Neural crest cell (in vitro differentiated cells): ENCODE results near the gene PSD4. TPM values are rescaled to one million over a fixed set of nuclear protein-coding genes. Genes with fewer than 3 reads are reported as not detected.
A peak's percentile ranks its signal among the peaks of the same experiment; 100 is the strongest.

Experiments
- DNase-seq: peaks from one replicate; pipeline ENCODE4 v3.0.0; 2021; ENCODE audit warnings: low read depth, mixed read lengths, low spot score
- H3K27ac Mint-ChIP-seq: one replicate; pipeline ENCODE4 v1.8.0; 2021; ENCODE audit warnings: mild to moderate bottlenecking, mixed read lengths; ENCODE audit not compliant: unreplicated experiment
- H3K27me3 Mint-ChIP-seq: 2 replicates; pipeline ENCODE4 v1.8.0; 2021; ENCODE audit warnings: low read depth, mild to moderate bottlenecking, mixed read lengths
- H3K36me3 Mint-ChIP-seq: 2 replicates; pipeline ENCODE4 v1.8.0; 2021; ENCODE audit warnings: low read depth, mild to moderate bottlenecking, mixed read lengths
- H3K4me1 Mint-ChIP-seq: 2 replicates; pipeline ENCODE4 v1.8.0; 2021; ENCODE audit warnings: mixed read lengths
- H3K4me3 Mint-ChIP-seq: one replicate; pipeline ENCODE4 v1.8.0; 2021; ENCODE audit warnings: mild to moderate bottlenecking, mixed read lengths
- H3K9me3 Mint-ChIP-seq: 2 replicates; pipeline ENCODE4 v1.8.0; 2021; ENCODE audit warnings: mixed read lengths
- CTCF ChIP-seq: fragments of 200-600 bp; sonication (generic); conservative IDR thresholded peaks from 2 replicates; pipeline ENCODE4 v1.5.0; 2021; ENCODE audit warnings: antibody characterized with exemption, mild to moderate bottlenecking
- total RNA-seq: library from RNA; stranded (reverse); gene quantifications from 2 replicates; pipeline ENCODE4 v1.2.1, GENCODE V29; 2021

PSD4 gene
- total RNA-seq, 1 donor from 2014 or later, result 2.9 TPM

- no peak for TF ChIP-seq CTCF
- no peak overlapping the region for H3K4me3 Mint-ChIP-seq
- no peak for DNase-seq
- H3K27ac Mint-ChIP-seq, result no peak overlapping the region
- H3K36me3 Mint-ChIP-seq, result no peaks in the 10 kb centered on the region
- peaks cover 9% of the 10 kb centered on the region for H3K27me3 Mint-ChIP-seq
- no peaks in the 10 kb centered on the region for H3K9me3 Mint-ChIP-seq
- H3K4me1 Mint-ChIP-seq, result peaks cover 22% of the 10 kb centered on the region
These were observed 27.9 kb downstream of the PSD4 start for GRCh38 chr2:113201496-113202304.

DNA sequence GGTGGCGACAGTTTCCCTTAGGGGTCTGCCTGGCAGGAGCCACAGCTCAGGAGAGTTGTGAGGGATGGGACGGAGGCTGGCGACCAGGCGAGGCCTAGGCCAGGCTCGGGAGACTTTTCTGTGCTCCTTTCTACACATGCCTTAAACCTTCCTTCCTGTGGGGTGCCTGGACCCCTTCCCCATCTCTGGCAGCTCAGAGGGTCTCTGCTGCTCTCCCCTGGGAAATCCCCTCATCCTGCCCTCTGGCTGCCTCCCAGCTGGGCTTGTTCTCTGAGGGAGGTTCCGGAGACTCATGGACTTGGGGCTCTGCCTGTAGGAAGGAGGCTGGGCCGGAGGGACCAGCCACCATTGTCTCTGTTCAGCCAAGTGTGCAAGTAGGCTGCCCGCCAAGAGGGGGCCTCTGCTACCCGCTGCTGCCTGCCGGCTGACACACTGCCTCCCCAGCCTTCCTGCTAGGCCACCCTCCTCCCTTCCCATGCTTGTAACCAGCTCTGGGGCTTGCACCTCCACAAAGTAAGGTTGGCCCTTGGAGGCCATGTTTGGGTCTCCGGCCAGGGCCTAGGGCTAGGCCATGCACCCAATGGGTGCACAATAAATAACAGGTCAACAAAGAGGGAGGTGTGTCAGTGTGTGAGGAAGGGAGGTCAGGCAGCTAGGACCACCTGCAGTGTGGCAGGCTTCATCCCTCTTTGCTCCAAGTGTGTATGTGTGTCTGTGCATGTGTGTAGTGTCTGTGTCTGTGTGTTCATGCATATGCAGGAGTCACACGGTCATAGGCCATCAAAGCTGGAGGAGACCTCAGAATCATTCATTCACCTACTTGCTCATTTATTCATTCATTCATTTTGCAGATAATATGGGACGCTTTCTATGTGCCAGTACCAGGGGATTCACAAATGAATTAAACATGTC is 28.8 kb downstream of the PSD4 start:
- Mint-ChIP-seq H3K4me1 (peaks cover 22% of the 10 kb centered on the region), H3K36me3 (no peaks in the 10 kb centered on the region), H3K9me3 (no peaks in the 10 kb centered on the region), H3K27ac (peak overlapping the region; percentile 57), H3K4me3 (peak overlapping the region; percentile 47), H3K27me3 (peaks cover 3% of the 10 kb centered on the region)
- DNase-seq, result no peak
- no peak for TF ChIP-seq CTCF

- Mint-ChIP-seq H3K4me1 (peaks cover 22% of the 10 kb centered on the region), H3K27ac (no peak overlapping the region), H3K9me3 (no peaks in the 10 kb centered on the region), H3K4me3 (no peak overlapping the region), H3K27me3 (no peaks in the 10 kb centered on the region), H3K36me3 (no peaks in the 10 kb centered on the region)
- DNase-seq, result no peak
- TF ChIP-seq CTCF, result no peak
These were observed 29.4 kb downstream of the PSD4 start for GRCh38 chr2:113203217-113203530.

DNA sequence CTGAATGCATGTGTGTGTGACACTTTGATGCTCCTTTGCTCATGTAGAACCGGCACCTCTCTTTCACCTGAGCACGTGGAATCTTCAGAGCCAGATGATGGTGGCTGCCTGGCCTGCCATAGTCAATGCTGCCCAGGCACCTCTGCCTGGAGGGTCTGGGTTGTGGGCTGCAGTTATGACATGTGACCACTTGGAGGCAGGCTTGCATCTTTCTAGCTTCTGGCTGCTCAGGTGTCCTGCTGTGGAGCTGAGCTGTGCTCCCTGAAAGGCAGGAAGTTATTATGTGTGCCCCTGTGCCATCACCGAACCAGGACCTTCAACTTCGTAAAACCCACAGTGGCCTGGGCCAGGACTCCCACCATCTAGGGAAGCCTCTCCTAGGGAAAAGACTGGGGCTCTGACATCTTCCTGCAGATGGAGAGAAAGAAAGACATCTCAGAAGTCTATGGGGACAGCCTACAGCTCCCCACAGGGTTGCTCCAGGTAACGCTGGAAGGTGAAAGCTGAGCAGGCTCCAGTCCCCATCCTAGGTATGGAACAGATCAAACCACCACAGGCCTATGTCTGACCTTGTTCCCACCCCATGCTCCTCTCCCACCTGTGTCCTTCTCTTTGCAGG is 30.2 kb downstream of the PSD4 start:
- no peaks in the 10 kb centered on the region for H3K36me3 Mint-ChIP-seq
- TF ChIP-seq CTCF, result peak; percentile 84
- H3K9me3 Mint-ChIP-seq, result no peaks in the 10 kb centered on the region
- peaks cover 22% of the 10 kb centered on the region for H3K4me1 Mint-ChIP-seq
- no peak overlapping the region for H3K4me3 Mint-ChIP-seq
- peak; percentile 74 for DNase-seq
- H3K27ac Mint-ChIP-seq, result no peak overlapping the region
- no peaks in the 10 kb centered on the region for H3K27me3 Mint-ChIP-seq

- H3K9me3 Mint-ChIP-seq, result no peaks in the 10 kb centered on the region
- no peaks in the 10 kb centered on the region for H3K36me3 Mint-ChIP-seq
- no peaks in the 10 kb centered on the region for H3K27me3 Mint-ChIP-seq
- peaks cover 22% of the 10 kb centered on the region for H3K4me1 Mint-ChIP-seq
- TF ChIP-seq CTCF, result no peak
- H3K27ac Mint-ChIP-seq, result no peak overlapping the region
- no peak overlapping the region for H3K4me3 Mint-ChIP-seq
- DNase-seq, result no peak
These were observed 32.5 kb downstream of the PSD4 start for GRCh38 chr2:113206251-113206650.
